GM23338 (cell line): ENCODE results near the gene INSRR. TPM values are rescaled to one million over a fixed set of nuclear protein-coding genes. Genes with fewer than 3 reads are reported as not detected.

Experiments
- ATAC-seq: fragments of 200-7000 bp; cut with Tn5 transposase; 3 replicates; pipeline ENCODE4 v1.9.1; 2020
- DNase-seq: peaks from one replicate; pipeline ENCODE4 v3.0.0-alpha.2; 2015; ENCODE audit warnings: low spot score
- H2AFZ ChIP-seq: fragments of 200-600 bp; sonication (generic); 2 replicates; pipeline ENCODE4 v1.8.0; 2016; ENCODE audit warnings: antibody characterized with exemption, mild to moderate bottlenecking, moderate library complexity
- H3F3A ChIP-seq: fragments of 200-600 bp; sonication (generic); replicated peaks from 2 replicates; pipeline ENCODE4 v1.8.0; 2017; ENCODE audit warnings: antibody characterized with exemption, mixed run types, low read depth
- H3K27ac ChIP-seq: fragments of 200-600 bp; sonication (generic); 2 replicates; pipeline ENCODE4 v1.6.1; 2016; ENCODE audit warnings: low read depth
- H3K27me3 ChIP-seq: fragments of 200-600 bp; sonication (generic); 2 replicates; pipeline ENCODE4 v1.8.0; 2016; ENCODE audit warnings: mild to moderate bottlenecking, mixed run types, moderate library complexity; ENCODE audit not compliant: insufficient read depth
- H3K36me3 ChIP-seq: fragments of 200-600 bp; sonication (generic); 2 replicates; pipeline ENCODE4 v1.8.0; 2016; ENCODE audit warnings: mild to moderate bottlenecking; ENCODE audit not compliant: insufficient read depth
- H3K4me1 ChIP-seq: fragments of 200-600 bp; sonication (generic); 2 replicates; pipeline ENCODE4 v1.8.0; 2016; ENCODE audit warnings: mild to moderate bottlenecking, moderate library complexity; ENCODE audit not compliant: insufficient read depth
- H3K4me2 ChIP-seq: fragments of 200-600 bp; sonication (generic); 2 replicates; pipeline ENCODE4 v1.7.1; 2017; ENCODE audit warnings: mixed run types
- H3K4me3 ChIP-seq: fragments of 200-600 bp; sonication (generic); 2 replicates; pipeline ENCODE4 v1.6.1; 2016; ENCODE audit warnings: mixed run types
- H3K79me2 ChIP-seq: fragments of 200-600 bp; sonication (generic); replicated peaks from 2 replicates; pipeline ENCODE4 v1.8.0; 2017; ENCODE audit warnings: mild to moderate bottlenecking; ENCODE audit not compliant: insufficient read depth
- H3K9me2 ChIP-seq: fragments of 200-600 bp; sonication (generic); 2 replicates; pipeline ENCODE4 v1.8.0; 2017; ENCODE audit not compliant: insufficient read depth
- H4K20me1 ChIP-seq: fragments of 200-600 bp; sonication (generic); replicated peaks from 2 replicates; pipeline ENCODE4 v1.8.0; 2017; ENCODE audit warnings: mild to moderate bottlenecking; ENCODE audit not compliant: insufficient read depth
- H3K27ac Mint-ChIP-seq: 2 replicates; pipeline ENCODE4 v1.8.0; 2020; ENCODE audit warnings: inconsistent platforms, mild to moderate bottlenecking, moderate library complexity, mixed read lengths
- H3K27me3 Mint-ChIP-seq: 3 replicates; pipeline ENCODE4 v1.8.0; 2022; ENCODE audit warnings: low read depth, mild to moderate bottlenecking, moderate library complexity, mixed read lengths, inconsistent platforms; ENCODE audit not compliant: insufficient read depth, poor library complexity
- H3K36me3 Mint-ChIP-seq: 3 replicates; pipeline ENCODE4 v1.8.0; 2021; ENCODE audit warnings: low read depth, mild to moderate bottlenecking, inconsistent platforms, moderate library complexity, mixed read lengths
- H3K4me1 Mint-ChIP-seq: 3 replicates; pipeline ENCODE4 v1.8.0; 2020; ENCODE audit warnings: mild to moderate bottlenecking, inconsistent platforms, mixed read lengths
- H3K4me3 Mint-ChIP-seq: 3 replicates; pipeline ENCODE4 v1.8.0; 2021; ENCODE audit warnings: moderate library complexity, mild to moderate bottlenecking, inconsistent platforms, mixed read lengths
- H3K9me3 Mint-ChIP-seq: 3 replicates; pipeline ENCODE4 v1.8.0; 2020; ENCODE audit warnings: moderate library complexity, mild to moderate bottlenecking, inconsistent platforms, mixed read lengths
- CREB1 ChIP-seq: fragments of 250-450 bp; sonication (Bioruptor Pico); IDR thresholded peaks from 2 replicates; pipeline ENCODE4 v1.5.0; 2020; ENCODE audit warnings: low read depth, mild to moderate bottlenecking, moderate library complexity
- EZH2 ChIP-seq: fragments of 200-600 bp; sonication (generic); IDR thresholded peaks from one replicate; pipeline ENCODE4 v1.8.0; 2017; ENCODE audit warnings: antibody characterized with exemption, mild to moderate bottlenecking, low read depth; ENCODE audit not compliant: unreplicated experiment
- EZH2phosphoT487 ChIP-seq: fragments of 200-600 bp; sonication (generic); IDR thresholded peaks from one replicate; pipeline ENCODE4 v1.8.1; 2018; ENCODE audit warnings: antibody characterized with exemption; ENCODE audit not compliant: unreplicated experiment
- NANOG ChIP-seq: IDR thresholded peaks from 2 replicates; pipeline ENCODE4 v1.6.1; 2016; ENCODE audit warnings: antibody characterized with exemption, borderline replicate concordance
- POLR2AphosphoS5 ChIP-seq: IDR thresholded peaks from 2 replicates; pipeline ENCODE4 v1.6.1; 2016; ENCODE audit warnings: antibody characterized with exemption, low read depth
- ZNF114 ChIP-seq: fragments of 250-450 bp; sonication (Bioruptor Pico); IDR thresholded peaks from 2 replicates; pipeline ENCODE4 v1.5.0; 2020; ENCODE audit warnings: mild to moderate bottlenecking, moderate library complexity
- ZNF331 ChIP-seq: fragments of 250-450 bp; sonication (Bioruptor Pico); IDR thresholded peaks from 2 replicates; pipeline ENCODE4 v1.5.0; 2020; ENCODE audit warnings: low read depth, mild to moderate bottlenecking, moderate library complexity
- ZNF462 ChIP-seq: fragments of 250-450 bp; sonication (Bioruptor Pico); IDR thresholded peaks from 2 replicates; pipeline ENCODE4 v1.5.0; 2020; ENCODE audit warnings: mild to moderate bottlenecking, moderate library complexity
- polyA plus RNA-seq: library from polyadenylated mRNA; unstranded; fragments of >200 nt; fragmentation: Nextera tagmentation; extraction: Ambion mirVana; gene quantifications from 2 replicates; pipeline ENCODE4 v1.2.1, GENCODE V29; 2016
- total RNA-seq: library from RNA; depleted of rRNA; stranded (reverse); fragments of >200 nt; shearing (Covaris generic); gene quantifications from 2 replicates; pipeline ENCODE4 v1.2.3, GENCODE V29; 2014
- TF ChIP-seq, protein P1 (sequence below), 2 experiments: fragments of 200-600 bp in 1 of 2; sonication (generic) in 1 of 2; conservative IDR thresholded peaks; 2 replicates each; pipeline versions ENCODE4 v1.5.1 to v1.6.1; 2016 to 2017; ENCODE audit warnings: antibody characterized with exemption in 2 of 2, low read depth in 2 of 2, mild to moderate bottlenecking in 2 of 2, moderate library complexity in 1 of 2
- TF ChIP-seq, protein P2 (sequence below): IDR thresholded peaks from 2 replicates; pipeline ENCODE4 v1.6.1; 2016; ENCODE audit warnings: antibody characterized with exemption

The INSRR gene
- total and polyA plus RNA-seq, 2 experiments from 2014 or later, result not detected

GRCh38 chr1:156876281-156876680 is 17.4 kb upstream of the INSRR start:
- no peaks in the 10 kb centered on the region for H3K9me2 ChIP-seq
- H3K4me2 ChIP-seq, result peak overlapping the region; percentile 65
- H3K27me3 Mint-ChIP-seq, result peaks cover 18% of the 10 kb centered on the region
- H2AFZ ChIP-seq, result peak overlapping the region; percentile 98
- H3K27ac Mint-ChIP-seq, result no peak overlapping the region
- 0 out of 2 replicates have a peak overlapping the region, but pooled peaks have one; percentile 39 for H3K4me3 ChIP-seq
- no peaks in the 10 kb centered on the region for H3K36me3 Mint-ChIP-seq
- H3F3A ChIP-seq, result 0 out of 2 replicates have a peak, but pooled peaks cover 3% of the 10 kb centered on the region
- DNase-seq (peak; percentile 90), ATAC-seq (peak; percentile 96)
- no peak overlapping the region for H3K27ac ChIP-seq
- no peaks in the 10 kb centered on the region for H3K36me3 ChIP-seq
- no peaks in the 10 kb centered on the region for H3K9me3 Mint-ChIP-seq
- peak overlapping the region; percentile 8; the same call in 1 of the 3 replicates for H3K4me3 Mint-ChIP-seq
- no peaks in the 10 kb centered on the region for H4K20me1 ChIP-seq
- no peak for TF ChIP-seq EZH2
- TF ChIP-seq, protein P1, sequence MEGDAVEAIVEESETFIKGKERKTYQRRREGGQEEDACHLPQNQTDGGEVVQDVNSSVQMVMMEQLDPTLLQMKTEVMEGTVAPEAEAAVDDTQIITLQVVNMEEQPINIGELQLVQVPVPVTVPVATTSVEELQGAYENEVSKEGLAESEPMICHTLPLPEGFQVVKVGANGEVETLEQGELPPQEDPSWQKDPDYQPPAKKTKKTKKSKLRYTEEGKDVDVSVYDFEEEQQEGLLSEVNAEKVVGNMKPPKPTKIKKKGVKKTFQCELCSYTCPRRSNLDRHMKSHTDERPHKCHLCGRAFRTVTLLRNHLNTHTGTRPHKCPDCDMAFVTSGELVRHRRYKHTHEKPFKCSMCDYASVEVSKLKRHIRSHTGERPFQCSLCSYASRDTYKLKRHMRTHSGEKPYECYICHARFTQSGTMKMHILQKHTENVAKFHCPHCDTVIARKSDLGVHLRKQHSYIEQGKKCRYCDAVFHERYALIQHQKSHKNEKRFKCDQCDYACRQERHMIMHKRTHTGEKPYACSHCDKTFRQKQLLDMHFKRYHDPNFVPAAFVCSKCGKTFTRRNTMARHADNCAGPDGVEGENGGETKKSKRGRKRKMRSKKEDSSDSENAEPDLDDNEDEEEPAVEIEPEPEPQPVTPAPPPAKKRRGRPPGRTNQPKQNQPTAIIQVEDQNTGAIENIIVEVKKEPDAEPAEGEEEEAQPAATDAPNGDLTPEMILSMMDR (conservative IDR thresholded peaks at IDR 0.05; ENCODE audit: low read depth in 2 of 2), result peak; percentile 34 to 56
- peaks cover 3% of the 10 kb centered on the region; the same call in 1 of the 2 replicates for H3K4me1 ChIP-seq
- H3K4me1 Mint-ChIP-seq, result peaks cover 10% of the 10 kb centered on the region; the same call in 2 of the 3 replicates
- H3K79me2 ChIP-seq, result no peaks in the 10 kb centered on the region
- peaks cover 25% of the 10 kb centered on the region for H3K27me3 ChIP-seq

DNA sequence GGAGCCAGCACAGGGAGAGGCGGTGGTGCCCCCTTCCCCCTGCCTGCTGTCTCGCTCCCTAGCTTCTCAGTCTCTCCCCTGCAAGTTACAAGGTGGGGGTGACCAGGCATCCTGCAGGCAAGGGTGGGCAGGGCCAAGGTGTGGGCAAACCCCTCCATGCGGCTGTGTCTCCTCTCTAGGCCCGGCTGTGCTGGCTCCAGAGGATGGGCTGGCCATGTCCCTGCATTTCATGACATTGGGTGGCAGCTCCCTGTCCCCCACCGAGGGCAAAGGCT is 16.4 kb upstream of the INSRR start:
- Histone ChIP-seq H3K27ac (no peak overlapping the region), H4K20me1 (no peaks in the 10 kb centered on the region), H3K4me2 (no peak overlapping the region), H3K36me3 (no peaks in the 10 kb centered on the region), H3K79me2 (no peaks in the 10 kb centered on the region), H3K27me3 (peaks cover 29% of the 10 kb centered on the region), H3K4me1 (peaks cover 3% of the 10 kb centered on the region; the same call in 1 of the 2 replicates), H3K9me2 (no peaks in the 10 kb centered on the region), H3F3A (0 out of 2 replicates have a peak, but pooled peaks cover 3% of the 10 kb centered on the region), H2AFZ (no peak overlapping the region), H3K4me3 (no peak overlapping the region)
- Mint-ChIP-seq H3K36me3 (no peaks in the 10 kb centered on the region), H3K9me3 (no peaks in the 10 kb centered on the region), H3K4me1 (peaks cover 10% of the 10 kb centered on the region; the same call in 2 of the 3 replicates), H3K4me3 (no peak overlapping the region), H3K27ac (no peak overlapping the region), H3K27me3 (peaks cover 19% of the 10 kb centered on the region)
- ATAC-seq, result no peak
- no peak for DNase-seq
- TF ChIP-seq ZNF462 (CRISPR knock-in tag) (no peak), POLR2AphosphoS5 (no peak), ZNF114 (CRISPR knock-in tag) (no peak), ZNF331 (CRISPR knock-in tag) (no peak), EZH2phosphoT487 (no peak), NANOG (no peak), CREB1 (CRISPR knock-in tag) (no peak)
- TF ChIP-seq, protein P2, sequence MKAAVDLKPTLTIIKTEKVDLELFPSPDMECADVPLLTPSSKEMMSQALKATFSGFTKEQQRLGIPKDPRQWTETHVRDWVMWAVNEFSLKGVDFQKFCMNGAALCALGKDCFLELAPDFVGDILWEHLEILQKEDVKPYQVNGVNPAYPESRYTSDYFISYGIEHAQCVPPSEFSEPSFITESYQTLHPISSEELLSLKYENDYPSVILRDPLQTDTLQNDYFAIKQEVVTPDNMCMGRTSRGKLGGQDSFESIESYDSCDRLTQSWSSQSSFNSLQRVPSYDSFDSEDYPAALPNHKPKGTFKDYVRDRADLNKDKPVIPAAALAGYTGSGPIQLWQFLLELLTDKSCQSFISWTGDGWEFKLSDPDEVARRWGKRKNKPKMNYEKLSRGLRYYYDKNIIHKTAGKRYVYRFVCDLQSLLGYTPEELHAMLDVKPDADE, result no peak
